ENCODE measurements around the gene TRPM8.

DNA sequence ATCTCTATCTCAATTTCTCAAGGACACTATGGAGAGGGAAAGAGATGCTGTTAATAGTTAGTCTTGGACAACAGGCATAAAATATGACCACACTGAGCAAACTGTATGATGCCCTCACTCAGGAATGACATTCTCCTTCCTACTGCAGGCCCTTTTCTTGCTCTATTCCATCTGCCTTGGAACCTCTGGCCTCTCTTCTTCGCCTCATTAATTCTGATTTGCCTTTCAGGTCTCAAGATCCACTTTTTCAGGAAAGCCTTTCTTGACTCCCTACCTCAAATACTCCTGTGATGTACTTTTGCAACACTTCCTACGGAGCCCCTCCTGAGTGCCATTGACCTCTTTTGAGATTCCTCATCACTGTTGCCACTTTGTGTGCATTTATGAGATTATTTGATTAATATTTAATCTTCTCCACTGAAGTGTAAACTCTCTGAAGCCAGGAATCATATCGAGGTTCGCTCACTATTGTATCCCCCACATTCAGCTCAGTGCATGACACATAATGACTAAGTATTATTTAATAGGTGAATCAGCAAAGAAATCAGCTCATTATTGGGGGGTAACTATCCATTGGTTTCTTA is 112.1 kb downstream of the TRPM8 start:
- TF ChIP-seq SRSF9 (IDR thresholded peaks at IDR 0.05; ENCODE audit: borderline replicate concordance, insufficient read depth, low read depth, low read length, poor library complexity, severe bottlenecking) (no peak), YY1 (IDR thresholded peaks at IDR 0.05; ENCODE audit: insufficient read depth, insufficient replicate concordance, low read depth, low read length) (no peak), SP2 (CRISPR knock-in tag; IDR thresholded peaks at IDR 0.05) (no peak), CEBPB (IDR thresholded peaks at IDR 0.05; ENCODE audit: borderline replicate concordance, low read depth, low read length) (no peak), CHD2 (IDR thresholded peaks at IDR 0.05; ENCODE audit: low read depth, low read length) (no peak), POLR2A (IDR thresholded peaks at IDR 0.05; ENCODE audit: insufficient read depth in 1 of 2, low read depth in 2 of 2, low read length in 2 of 2) (no peak), HMGA1 (CRISPR knock-in tag; conservative IDR thresholded peaks at IDR 0.05) (no peak), MAFG (CRISPR knock-in tag; IDR thresholded peaks at IDR 0.05) (no peak), MXD4 (CRISPR knock-in tag; IDR thresholded peaks at IDR 0.05) (no peak), CBX1 (IDR thresholded peaks at IDR 0.05; ENCODE audit: low read depth) (no peak), NFRKB (IDR thresholded peaks at IDR 0.05) (no peak)
- TF ChIP-seq, protein P1, sequence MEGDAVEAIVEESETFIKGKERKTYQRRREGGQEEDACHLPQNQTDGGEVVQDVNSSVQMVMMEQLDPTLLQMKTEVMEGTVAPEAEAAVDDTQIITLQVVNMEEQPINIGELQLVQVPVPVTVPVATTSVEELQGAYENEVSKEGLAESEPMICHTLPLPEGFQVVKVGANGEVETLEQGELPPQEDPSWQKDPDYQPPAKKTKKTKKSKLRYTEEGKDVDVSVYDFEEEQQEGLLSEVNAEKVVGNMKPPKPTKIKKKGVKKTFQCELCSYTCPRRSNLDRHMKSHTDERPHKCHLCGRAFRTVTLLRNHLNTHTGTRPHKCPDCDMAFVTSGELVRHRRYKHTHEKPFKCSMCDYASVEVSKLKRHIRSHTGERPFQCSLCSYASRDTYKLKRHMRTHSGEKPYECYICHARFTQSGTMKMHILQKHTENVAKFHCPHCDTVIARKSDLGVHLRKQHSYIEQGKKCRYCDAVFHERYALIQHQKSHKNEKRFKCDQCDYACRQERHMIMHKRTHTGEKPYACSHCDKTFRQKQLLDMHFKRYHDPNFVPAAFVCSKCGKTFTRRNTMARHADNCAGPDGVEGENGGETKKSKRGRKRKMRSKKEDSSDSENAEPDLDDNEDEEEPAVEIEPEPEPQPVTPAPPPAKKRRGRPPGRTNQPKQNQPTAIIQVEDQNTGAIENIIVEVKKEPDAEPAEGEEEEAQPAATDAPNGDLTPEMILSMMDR (CRISPR knock-in tag; IDR thresholded peaks at IDR 0.05): no peak
- TF ChIP-seq, protein P2, sequence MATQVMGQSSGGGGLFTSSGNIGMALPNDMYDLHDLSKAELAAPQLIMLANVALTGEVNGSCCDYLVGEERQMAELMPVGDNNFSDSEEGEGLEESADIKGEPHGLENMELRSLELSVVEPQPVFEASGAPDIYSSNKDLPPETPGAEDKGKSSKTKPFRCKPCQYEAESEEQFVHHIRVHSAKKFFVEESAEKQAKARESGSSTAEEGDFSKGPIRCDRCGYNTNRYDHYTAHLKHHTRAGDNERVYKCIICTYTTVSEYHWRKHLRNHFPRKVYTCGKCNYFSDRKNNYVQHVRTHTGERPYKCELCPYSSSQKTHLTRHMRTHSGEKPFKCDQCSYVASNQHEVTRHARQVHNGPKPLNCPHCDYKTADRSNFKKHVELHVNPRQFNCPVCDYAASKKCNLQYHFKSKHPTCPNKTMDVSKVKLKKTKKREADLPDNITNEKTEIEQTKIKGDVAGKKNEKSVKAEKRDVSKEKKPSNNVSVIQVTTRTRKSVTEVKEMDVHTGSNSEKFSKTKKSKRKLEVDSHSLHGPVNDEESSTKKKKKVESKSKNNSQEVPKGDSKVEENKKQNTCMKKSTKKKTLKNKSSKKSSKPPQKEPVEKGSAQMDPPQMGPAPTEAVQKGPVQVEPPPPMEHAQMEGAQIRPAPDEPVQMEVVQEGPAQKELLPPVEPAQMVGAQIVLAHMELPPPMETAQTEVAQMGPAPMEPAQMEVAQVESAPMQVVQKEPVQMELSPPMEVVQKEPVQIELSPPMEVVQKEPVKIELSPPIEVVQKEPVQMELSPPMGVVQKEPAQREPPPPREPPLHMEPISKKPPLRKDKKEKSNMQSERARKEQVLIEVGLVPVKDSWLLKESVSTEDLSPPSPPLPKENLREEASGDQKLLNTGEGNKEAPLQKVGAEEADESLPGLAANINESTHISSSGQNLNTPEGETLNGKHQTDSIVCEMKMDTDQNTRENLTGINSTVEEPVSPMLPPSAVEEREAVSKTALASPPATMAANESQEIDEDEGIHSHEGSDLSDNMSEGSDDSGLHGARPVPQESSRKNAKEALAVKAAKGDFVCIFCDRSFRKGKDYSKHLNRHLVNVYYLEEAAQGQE (IDR thresholded peaks at IDR 0.05; ENCODE audit: borderline replicate concordance in 1 of 2, low read depth in 1 of 2, low read length in 2 of 2): no peak
